Mesendoderm (in vitro differentiated cells): ENCODE data around the gene SRRT.

ENCODE experiments used
- DNase-seq: peaks from one replicate; pipeline ENCODE4 v3.0.0; 2013
- H2AK5ac ChIP-seq: 2 replicates; pipeline ENCODE4 v1.6.1; 2013; ENCODE audit warnings: low read length, inconsistent platforms
- H2BK120ac ChIP-seq: 2 replicates; pipeline ENCODE4 v1.6.1; 2013; ENCODE audit warnings: low read depth, mild to moderate bottlenecking, low read length, moderate library complexity, mixed read lengths
- H2BK15ac ChIP-seq: replicated peaks from 2 replicates; pipeline ENCODE4 v1.6.1; 2013; ENCODE audit warnings: low read depth, mild to moderate bottlenecking, moderate library complexity
- H2BK5ac ChIP-seq: 2 replicates; pipeline ENCODE4 v1.6.1; 2013; ENCODE audit warnings: low read length, inconsistent platforms
- H3K18ac ChIP-seq: 2 replicates; pipeline ENCODE4 v1.6.1; 2013; ENCODE audit warnings: mild to moderate bottlenecking, low read length, mixed read lengths
- H3K23ac ChIP-seq: one replicate; pipeline ENCODE4 v1.6.1; 2013; ENCODE audit warnings: low read length
- H3K27ac ChIP-seq: 2 replicates; pipeline ENCODE4 v1.5.1; 2013; ENCODE audit warnings: low read depth, mild to moderate bottlenecking, inconsistent platforms, low read length, moderate library complexity
- H3K27me3 ChIP-seq: 2 replicates; pipeline ENCODE4 v1.6.1; 2013; ENCODE audit warnings: low read length, control low read depth, mild to moderate bottlenecking, inconsistent platforms; ENCODE audit not compliant: insufficient read depth, poor library complexity
- H3K36me3 ChIP-seq: 2 replicates; pipeline ENCODE4 v1.6.1; 2013; ENCODE audit warnings: low read length, inconsistent platforms; ENCODE audit not compliant: control insufficient read depth, insufficient read depth
- H3K4ac ChIP-seq: one replicate; pipeline ENCODE4 v1.6.1; 2013; ENCODE audit warnings: low read depth, mild to moderate bottlenecking, low read length, moderate library complexity
- H3K4me1 ChIP-seq: 2 replicates; pipeline ENCODE4 v1.6.1; 2013; ENCODE audit warnings: low read depth, low read length, inconsistent platforms; ENCODE audit not compliant: control insufficient read depth
- H3K4me2 ChIP-seq: 2 replicates; pipeline ENCODE4 v1.6.1; 2013; ENCODE audit warnings: low read length
- H3K4me3 ChIP-seq: 2 replicates; pipeline ENCODE4 v1.5.1; 2013; ENCODE audit warnings: mild to moderate bottlenecking, low read length
- H3K56ac ChIP-seq: one replicate; pipeline ENCODE4 v1.6.1; 2013; ENCODE audit warnings: low read length
- H3K79me1 ChIP-seq: 2 replicates; pipeline ENCODE4 v1.6.1; 2013; ENCODE audit warnings: low read length, inconsistent platforms
- H3K79me2 ChIP-seq: 2 replicates; pipeline ENCODE4 v1.6.1; 2013; ENCODE audit warnings: mild to moderate bottlenecking, low read length; ENCODE audit not compliant: control insufficient read depth, insufficient read depth
- H3K9ac ChIP-seq: 2 replicates; pipeline ENCODE4 v1.6.1; 2013; ENCODE audit warnings: low read length, inconsistent platforms
- H4K5ac ChIP-seq: one replicate; pipeline ENCODE4 v1.6.1; 2013; ENCODE audit warnings: low read length
- H4K8ac ChIP-seq: one replicate; pipeline ENCODE4 v1.6.1; 2013; ENCODE audit warnings: low read depth, mild to moderate bottlenecking, control low read depth, low read length, moderate library complexity
- WGBS: extraction: QIAGEN DNeasy Blood & Tissue Kit; methylation state at CpG from one replicate; pipeline ENCODE4 v1.1.7; 2013; ENCODE audit warnings: low lambda C conversion rate, missing lambda C conversion rate; ENCODE audit not compliant: insufficient coverage; ENCODE audit errors: extremely low coverage; 5-methylcytosine and 5-hydroxymethylcytosine counted together

SRRT gene

GRCh38 chr7:100879685-100880261, 4.9 kb downstream of the SRRT start:
- DNase-seq = no peak
- peaks cover 17% of the 10 kb centered on the region for H3K79me1 ChIP-seq
- no peak overlapping the region for H3K56ac ChIP-seq
- H2BK15ac ChIP-seq = no peak overlapping the region
- H2BK5ac ChIP-seq = no peak overlapping the region
- no peak overlapping the region for H3K23ac ChIP-seq
- H3K4me2 ChIP-seq = no peak overlapping the region
- H2BK120ac ChIP-seq = no peak overlapping the region
- H4K8ac ChIP-seq = no peak overlapping the region
- peaks cover 62% of the 10 kb centered on the region for H3K79me2 ChIP-seq
- no peaks in the 10 kb centered on the region for H3K27me3 ChIP-seq
- no peak overlapping the region for H3K27ac ChIP-seq
- no peak overlapping the region for H3K18ac ChIP-seq
- no peak overlapping the region for H2AK5ac ChIP-seq
- no peak overlapping the region for H3K4ac ChIP-seq
- WGBS = no CpG with 5 or more reads among the region's 11 CpGs
- no peak overlapping the region for H3K9ac ChIP-seq
- no peak overlapping the region for H4K5ac ChIP-seq
- H3K36me3 ChIP-seq = peaks cover 27% of the 10 kb centered on the region
- no peak overlapping the region for H3K4me3 ChIP-seq
- H3K4me1 ChIP-seq = peaks cover 4% of the 10 kb centered on the region

GRCh38 chr7:100880645-100881044, 5.7 kb downstream of the SRRT start:
- peaks cover 35% of the 10 kb centered on the region for H3K36me3 ChIP-seq
- H3K4me3 ChIP-seq = no peak overlapping the region
- WGBS = no CpG with 5 or more reads among the region's 7 CpGs

GRCh38 chr7:100881136-100881535, 6.2 kb downstream of the SRRT start:
- no peak overlapping the region for H3K27ac ChIP-seq
- no peak overlapping the region for H3K18ac ChIP-seq
- no CpG with 5 or more reads among the region's 20 CpGs for WGBS
- H3K36me3 ChIP-seq = peaks cover 38% of the 10 kb centered on the region
- H2BK15ac ChIP-seq = no peak overlapping the region
- H3K23ac ChIP-seq = no peak overlapping the region
- H4K8ac ChIP-seq = no peak overlapping the region
- no peak overlapping the region for H3K4ac ChIP-seq
- peaks cover 52% of the 10 kb centered on the region for H3K79me2 ChIP-seq
- no peak overlapping the region for H3K4me2 ChIP-seq
- no peak overlapping the region for H3K9ac ChIP-seq
- no peak overlapping the region for H3K4me3 ChIP-seq
- peaks cover 4% of the 10 kb centered on the region for H3K4me1 ChIP-seq
- no peak overlapping the region for H2BK120ac ChIP-seq
- H2AK5ac ChIP-seq = no peak overlapping the region
- no peaks in the 10 kb centered on the region for H3K27me3 ChIP-seq
- peaks cover 18% of the 10 kb centered on the region for H3K79me1 ChIP-seq
- DNase-seq = no peak
- no peak overlapping the region for H4K5ac ChIP-seq
- no peak overlapping the region for H2BK5ac ChIP-seq
- H3K56ac ChIP-seq = no peak overlapping the region

More at GRCh38 chr7:100880645-100881044, 5.7 kb downstream of the SRRT start:
- Histone ChIP-seq H2BK15ac (no peak overlapping the region), H3K23ac (no peak overlapping the region), H3K9ac (no peak overlapping the region), H3K79me2 (peaks cover 57% of the 10 kb centered on the region), H3K4me1 (peaks cover 4% of the 10 kb centered on the region), H2BK120ac (no peak overlapping the region), H3K27me3 (no peaks in the 10 kb centered on the region), H2AK5ac (no peak overlapping the region), H3K4me2 (no peak overlapping the region), H3K18ac (no peak overlapping the region), H4K5ac (no peak overlapping the region), H3K27ac (no peak overlapping the region), H3K4ac (no peak overlapping the region), H3K56ac (no peak overlapping the region), H4K8ac (no peak overlapping the region), H2BK5ac (no peak overlapping the region), H3K79me1 (peaks cover 18% of the 10 kb centered on the region)
- no peak for DNase-seq

- no peaks in the 10 kb centered on the region for H3K4me1 ChIP-seq
- no peak overlapping the region for H2BK15ac ChIP-seq
- peaks cover 41% of the 10 kb centered on the region for H3K79me2 ChIP-seq
- no peak overlapping the region for H3K4me3 ChIP-seq
- H3K36me3 ChIP-seq = peaks cover 39% of the 10 kb centered on the region
- H3K79me1 ChIP-seq = peaks cover 18% of the 10 kb centered on the region
- no peak overlapping the region for H3K4ac ChIP-seq
- H3K27ac ChIP-seq = no peak overlapping the region
- H3K4me2 ChIP-seq = no peak overlapping the region
- no peak overlapping the region for H3K23ac ChIP-seq
- no peak overlapping the region for H4K8ac ChIP-seq
- H2BK5ac ChIP-seq = no peak overlapping the region
- no peak for DNase-seq
- H3K9ac ChIP-seq = no peak overlapping the region
- H4K5ac ChIP-seq = no peak overlapping the region
- no peak overlapping the region for H3K18ac ChIP-seq
- H2BK120ac ChIP-seq = no peak overlapping the region
- no peaks in the 10 kb centered on the region for H3K27me3 ChIP-seq
- no CpG with 5 or more reads among the region's 9 CpGs for WGBS
- H2AK5ac ChIP-seq = no peak overlapping the region
- H3K56ac ChIP-seq = no peak overlapping the region
Measured at GRCh38 chr7:100882201-100882600, 7.3 kb downstream of the SRRT start.

GRCh38 chr7:100882785-100883526, 8.1 kb downstream of the SRRT start:
- Histone ChIP-seq H3K56ac (peak overlapping the region; percentile 42), H3K23ac (no peak overlapping the region), H2BK15ac (no peak overlapping the region), H3K18ac (no peak overlapping the region), H3K79me1 (peaks cover 18% of the 10 kb centered on the region), H3K79me2 (peaks cover 38% of the 10 kb centered on the region), H2BK5ac (no peak overlapping the region), H4K8ac (no peak overlapping the region), H2BK120ac (no peak overlapping the region), H3K36me3 (peaks cover 39% of the 10 kb centered on the region), H3K9ac (no peak overlapping the region), H4K5ac (no peak overlapping the region), H3K4me3 (no peak overlapping the region), H3K27ac (no peak overlapping the region), H3K4me2 (no peak overlapping the region), H2AK5ac (no peak overlapping the region), H3K4ac (no peak overlapping the region), H3K4me1 (no peaks in the 10 kb centered on the region), H3K27me3 (no peaks in the 10 kb centered on the region)
- no CpG with 5 or more reads among the region's 24 CpGs for WGBS
- DNase-seq = no peak
